Adipose tissue (tissue), 3 donors: ENCODE results near the gene BICRA. TPM values are rescaled to one million over a fixed set of nuclear protein-coding genes. Genes with fewer than 3 reads are reported as not detected.
"Not testable (repeated sequence)": the region's sequence is repeated elsewhere in the genome, so short reads cannot be mapped to it uniquely, and the experiment has no call there.

Experiments used
- H3K27ac ChIP-seq: one replicate; pipeline ENCODE4 v1.5.1; 2013; ENCODE audit warnings: low read depth, low read length
- WGBS, 3 donors: extraction: QIAGEN DNeasy Blood & Tissue Kit; methylation state at CpG; one replicate each; pipeline ENCODE4 v1.1.7; 2013; 5-methylcytosine and 5-hydroxymethylcytosine counted together
- polyA plus RNA-seq, 3 donors: library from polyadenylated mRNA; stranded (reverse); fragments of 200-250 nt; gene quantifications; one replicate each; pipeline ENCODE4 v1.2.3, GENCODE V29; 2013
- donor health status: healthy with polysubstance abuse.
- donor health status: Bipolar disorder and iron deficiency.
- donor health status: healthy.

Gene BICRA
- polyA plus RNA-seq, 3 donors, result 3.1 to 6.2 (median 4.2) TPM

- 86 to 90% (median 90%) methylated on average over 46 of the region's 46 CpGs for WGBS, 3 donors
- H3K27ac ChIP-seq, result no peak overlapping the region
Measured at GRCh38 chr19:47698631-47699359, 89.9 kb downstream of the BICRA start.

GRCh38 chr19:47699360-47699917 is 90.5 kb downstream of the BICRA start:
- 57 to 71% (median 69%) methylated on average over 8 to 9 of the region's 9 CpGs for WGBS, 3 donors
- H3K27ac ChIP-seq, result no peak overlapping the region

DNA sequence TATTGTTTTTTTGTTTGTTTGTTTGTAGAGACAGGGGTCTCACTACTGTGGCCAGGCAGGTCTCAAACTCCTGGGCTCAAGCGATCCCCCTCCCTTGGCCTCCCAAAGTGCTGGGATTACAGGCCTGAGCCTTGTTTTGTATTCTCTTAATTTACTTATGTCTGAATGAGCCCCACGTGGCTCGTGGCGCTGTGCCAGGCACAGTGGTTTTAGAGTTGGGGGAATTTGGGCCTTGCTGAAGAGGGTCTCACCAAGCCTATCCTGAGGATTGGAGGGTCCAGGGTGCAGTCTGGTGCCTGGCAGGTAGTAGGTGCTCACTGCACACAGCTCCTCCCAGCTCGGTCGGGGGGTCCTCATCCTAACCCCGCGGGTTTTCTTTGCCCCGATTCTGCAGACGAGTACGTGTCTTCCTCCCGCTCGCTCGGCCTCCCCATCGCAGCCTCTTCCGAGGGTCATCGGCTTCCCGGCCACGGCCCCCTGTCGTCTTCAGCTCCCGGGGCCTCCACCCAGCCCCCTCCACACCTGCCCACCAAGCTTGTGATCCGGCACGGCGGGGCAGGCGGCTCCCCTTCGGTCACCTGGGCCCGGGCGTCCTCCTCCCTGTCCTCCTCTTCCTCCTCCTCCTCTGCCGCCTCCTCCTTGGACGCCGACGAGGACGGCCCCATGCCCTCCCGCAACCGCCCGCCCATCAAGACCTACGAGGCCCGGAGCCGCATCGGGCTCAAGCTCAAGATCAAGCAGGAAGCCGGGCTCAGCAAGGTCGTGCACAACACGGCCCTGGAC is 92.2 kb downstream of the BICRA start:
- 91 to 93% (median 93%) methylated on average over 34 to 43 of the region's 43 CpGs for WGBS, 3 donors
- H3K27ac ChIP-seq, result no peak overlapping the region

GRCh38 chr19:47701717-47702552 is 93.0 kb downstream of the BICRA start:
- H3K27ac ChIP-seq, result no peak overlapping the region
- 92% methylated on average over 70 to 91 of the region's 91 CpGs for WGBS, 3 donors

GRCh38 chr19:47702671-47703070 is 93.7 kb downstream of the BICRA start:
- no peak overlapping the region for H3K27ac ChIP-seq
- WGBS, 3 donors, result 60 to 91% (median 79%) methylated on average over 18 of the region's 18 CpGs

- no peak overlapping the region for H3K27ac ChIP-seq
- WGBS, 3 donors, result 92 to 94% (median 93%) methylated on average over 5 of the region's 5 CpGs
Measured at GRCh38 chr19:47703301-47703700, 94.4 kb downstream of the BICRA start.

DNA sequence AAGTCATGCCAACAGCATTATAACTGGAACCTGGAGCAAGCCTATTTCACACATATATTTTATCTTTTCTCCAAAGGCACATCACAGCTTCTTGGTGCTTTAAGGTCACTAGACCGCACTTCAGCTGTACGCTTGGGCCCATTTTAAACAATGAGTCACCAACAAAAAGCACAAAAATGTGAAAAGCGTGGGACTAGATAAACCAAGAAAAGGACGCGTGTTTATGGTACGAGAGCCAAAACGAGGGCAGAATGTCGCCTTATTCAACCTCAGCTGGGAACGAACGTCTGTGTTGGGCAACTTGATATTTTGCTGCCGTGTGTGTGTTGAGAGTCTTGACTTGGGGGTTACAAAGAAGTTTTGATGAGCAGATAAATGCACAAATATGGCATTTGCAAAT is 95.1 kb downstream of the BICRA start:
- WGBS, 3 donors, result 86 to 94% (median 89%) methylated on average over 11 of the region's 11 CpGs
- no peak overlapping the region for H3K27ac ChIP-seq

DNA sequence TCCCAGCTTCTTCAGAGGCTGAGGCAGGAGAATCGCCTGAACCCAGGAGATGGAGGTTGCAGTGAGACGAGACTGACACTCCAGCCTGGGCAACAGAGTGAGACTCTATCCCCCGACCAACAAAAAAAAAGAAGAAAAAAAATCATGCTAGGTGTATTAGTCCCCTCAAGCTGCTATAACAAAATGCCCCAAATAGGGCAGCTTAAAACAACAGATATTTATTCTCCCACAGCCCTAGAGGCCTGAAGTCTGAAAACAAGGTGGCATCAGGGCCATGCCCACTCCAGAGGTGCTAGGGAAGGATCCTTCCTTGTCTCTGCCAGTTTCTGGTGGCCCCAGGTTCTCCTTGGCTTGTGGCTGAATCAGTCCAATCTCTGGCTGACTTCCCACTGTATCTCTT is 95.7 kb downstream of the BICRA start:
- WGBS, 3 donors, result 91 to 97% (median 93%) methylated on average over 3 of the region's 3 CpGs
- no peak overlapping the region for H3K27ac ChIP-seq

DNA sequence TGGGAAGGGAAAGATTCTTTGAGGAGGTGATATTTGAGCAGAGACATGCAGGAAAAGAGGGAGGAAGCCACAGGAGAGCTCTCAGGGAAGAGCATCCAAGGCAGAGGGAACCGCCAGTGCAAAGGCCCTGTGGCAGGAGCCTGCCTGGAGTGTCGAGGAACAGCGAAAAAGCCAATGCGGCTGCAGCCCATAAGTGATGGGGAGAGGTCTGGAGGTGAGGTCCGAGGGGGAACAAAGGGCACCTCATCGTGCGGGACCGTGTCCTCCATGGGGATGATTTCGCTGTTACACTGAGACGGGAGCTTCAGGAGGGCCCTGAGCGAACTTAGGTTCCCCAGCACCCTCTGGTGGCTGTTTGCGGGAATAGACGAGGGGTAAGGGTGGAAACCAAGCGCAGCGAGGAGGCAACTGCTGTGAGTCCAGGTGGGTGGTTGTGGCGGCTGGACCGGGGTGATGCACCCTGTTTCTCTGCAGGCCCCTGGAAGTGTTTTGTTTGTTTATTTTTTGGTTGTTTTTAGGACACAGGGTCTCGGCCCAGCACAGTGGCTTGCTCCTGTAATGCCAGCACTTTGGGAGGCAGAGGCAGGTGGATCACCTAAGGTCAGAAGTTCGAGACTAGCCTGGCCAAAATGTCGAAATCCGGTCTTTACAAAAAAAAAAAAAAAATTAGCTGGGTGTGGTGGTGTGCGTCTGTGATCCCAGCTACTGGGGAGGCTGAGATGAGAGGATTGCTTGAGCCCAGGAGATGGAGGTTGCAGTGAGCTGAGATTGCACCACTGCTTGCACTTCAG is 98.4 kb downstream of the BICRA start:
- WGBS, 3 donors, result 21 to 22% (median 21%) methylated on average over 22 of the region's 22 CpGs
- H3K27ac ChIP-seq, result no peak overlapping the region

- 81 to 89% (median 83%) methylated on average over 8 of the region's 8 CpGs for WGBS, 3 donors
- no peak overlapping the region for H3K27ac ChIP-seq
Measured at GRCh38 chr19:47711652-47712242, 102.8 kb downstream of the BICRA start.

GRCh38 chr19:47713046-47714021 is 104.4 kb downstream of the BICRA start, which contains the start of gene EHD2:
Gene EHD2 (plus strand): TSS chr19:47713422. CDS start chr19:47716613, 3,191 bp downstream.
- no peak within 1 kb of the TSS for H3K27ac ChIP-seq
- WGBS, 3 donors, result 5 to 10% (median 6%) methylated on average over 31 to 52 of the region's 52 CpGs

- 59 to 89% (median 72%) methylated on average over 4 of the region's 4 CpGs for WGBS, 3 donors
Measured at GRCh38 chr19:47714339-47714738, 105.4 kb downstream of the BICRA start.

GRCh38 chr19:47714855-47715254 is 105.9 kb downstream of the BICRA start:
- not testable (repeated sequence) for H3K27ac ChIP-seq

More at GRCh38 chr19:47714339-47714738, 105.4 kb downstream of the BICRA start:
- no peak overlapping the region for H3K27ac ChIP-seq

DNA sequence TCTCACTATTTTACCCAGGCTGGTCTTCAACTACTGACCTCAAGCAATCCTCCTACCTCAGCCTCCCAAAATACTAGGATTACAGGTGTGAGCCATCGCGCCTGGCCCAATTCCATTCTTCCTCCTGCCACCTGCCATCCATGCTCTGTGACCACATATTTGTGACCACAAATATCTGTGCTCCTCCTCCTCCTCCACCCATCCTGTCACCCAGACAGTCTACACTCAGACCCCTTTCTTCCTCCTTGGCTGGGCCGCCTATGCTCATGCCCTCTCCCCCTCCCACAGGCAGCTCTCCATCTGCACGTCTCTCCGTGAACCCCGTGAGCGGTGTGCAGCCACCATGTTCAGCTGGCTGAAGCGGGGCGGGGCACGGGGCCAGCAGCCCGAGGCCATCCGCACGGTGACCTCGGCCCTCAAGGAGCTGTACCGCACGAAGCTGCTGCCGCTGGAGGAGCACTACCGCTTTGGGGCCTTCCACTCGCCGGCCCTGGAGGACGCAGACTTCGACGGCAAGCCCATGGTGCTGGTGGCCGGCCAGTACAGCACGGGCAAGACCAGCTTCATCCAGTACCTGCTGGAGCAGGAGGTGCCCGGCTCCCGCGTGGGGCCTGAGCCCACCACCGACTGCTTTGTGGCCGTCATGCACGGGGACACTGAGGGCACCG is 107.5 kb downstream of the BICRA start:
- 42 to 79% (median 58%) methylated on average over 32 of the region's 32 CpGs for WGBS, 3 donors
- no peak overlapping the region for H3K27ac ChIP-seq

- 37 to 68% (median 57%) methylated on average over 11 of the region's 11 CpGs for WGBS, 3 donors
- H3K27ac ChIP-seq, result peak overlapping the region; percentile 15
Measured at GRCh38 chr19:47718415-47719046, 109.6 kb downstream of the BICRA start.
